GM19238 (cell line): Measurements from ENCODE around the gene HAL.
A peak's percentile ranks its signal among the peaks of the same experiment; 100 is the strongest.

ENCODE experiments used
- DNase-seq: peaks from one replicate; pipeline ENCODE4 v3.0.0; 2011; ENCODE audit warnings: low spot score; ENCODE audit not compliant: insufficient read length

HAL gene

DNA sequence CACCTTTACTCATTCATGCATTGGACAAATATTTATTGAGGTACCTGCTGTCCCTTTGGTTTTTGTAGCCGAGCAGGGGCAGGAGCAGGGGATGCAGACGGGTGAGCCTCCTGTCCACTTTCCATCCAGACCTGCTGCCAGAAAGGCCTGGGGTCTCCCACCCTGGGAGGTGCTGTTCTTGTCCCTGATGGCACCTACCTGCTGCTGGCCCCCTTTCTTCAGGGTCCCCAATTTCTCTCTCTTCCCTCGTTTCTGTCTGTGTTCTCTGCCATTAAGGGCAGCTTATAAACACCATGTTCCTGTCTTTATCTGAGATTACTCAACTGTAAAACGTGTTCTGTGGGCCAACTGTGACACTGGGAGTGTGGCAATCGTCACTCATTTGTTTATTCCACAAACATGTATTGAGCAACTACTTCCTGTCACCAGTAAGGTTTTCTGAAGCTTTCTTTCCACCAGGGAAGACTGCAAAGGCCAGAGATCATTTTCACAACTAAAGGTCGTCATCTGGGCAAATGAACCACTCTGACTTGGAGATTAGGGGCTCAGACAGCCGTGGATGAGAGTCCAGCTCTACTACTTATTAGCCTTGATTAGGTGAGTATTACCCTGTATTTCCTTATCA lies at the start of gene HAL:
TSS of gene HAL (minus strand) at position 311 of the 625 bp plus-strand sequence. CDS start 434 bp downstream, outside the sequence.
- no peak for DNase-seq

- no peak for DNase-seq
Observed at GRCh38 chr12:96045566-96045965, 49.4 kb upstream of the HAL start.

GRCh38 chr12:96044943-96045290 lies 48.8 kb upstream of the HAL start:
- DNase-seq: no peak

GRCh38 chr12:96044017-96044942 lies 48.1 kb upstream of the HAL start:
- DNase-seq: no peak

DNA sequence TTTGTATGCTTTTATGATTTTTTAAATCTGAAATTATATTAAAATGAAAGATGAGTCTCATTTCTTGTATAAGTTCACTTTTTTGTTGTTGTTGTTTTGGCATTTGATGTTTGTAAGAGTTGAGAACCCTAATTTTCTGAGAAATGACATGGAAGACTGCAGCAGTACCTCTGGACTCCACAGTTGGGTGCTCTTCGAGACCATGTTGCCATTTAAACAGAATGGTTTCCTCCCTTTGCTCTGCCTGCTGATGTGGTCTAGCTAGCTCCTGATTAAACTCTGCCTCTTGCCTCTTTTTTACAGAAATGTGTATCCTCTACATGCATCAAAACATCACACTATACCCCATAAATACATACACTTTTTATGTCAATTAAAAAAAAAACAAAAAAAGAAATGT lies 45.0 kb upstream of the HAL start:
- no peak for DNase-seq

DNA sequence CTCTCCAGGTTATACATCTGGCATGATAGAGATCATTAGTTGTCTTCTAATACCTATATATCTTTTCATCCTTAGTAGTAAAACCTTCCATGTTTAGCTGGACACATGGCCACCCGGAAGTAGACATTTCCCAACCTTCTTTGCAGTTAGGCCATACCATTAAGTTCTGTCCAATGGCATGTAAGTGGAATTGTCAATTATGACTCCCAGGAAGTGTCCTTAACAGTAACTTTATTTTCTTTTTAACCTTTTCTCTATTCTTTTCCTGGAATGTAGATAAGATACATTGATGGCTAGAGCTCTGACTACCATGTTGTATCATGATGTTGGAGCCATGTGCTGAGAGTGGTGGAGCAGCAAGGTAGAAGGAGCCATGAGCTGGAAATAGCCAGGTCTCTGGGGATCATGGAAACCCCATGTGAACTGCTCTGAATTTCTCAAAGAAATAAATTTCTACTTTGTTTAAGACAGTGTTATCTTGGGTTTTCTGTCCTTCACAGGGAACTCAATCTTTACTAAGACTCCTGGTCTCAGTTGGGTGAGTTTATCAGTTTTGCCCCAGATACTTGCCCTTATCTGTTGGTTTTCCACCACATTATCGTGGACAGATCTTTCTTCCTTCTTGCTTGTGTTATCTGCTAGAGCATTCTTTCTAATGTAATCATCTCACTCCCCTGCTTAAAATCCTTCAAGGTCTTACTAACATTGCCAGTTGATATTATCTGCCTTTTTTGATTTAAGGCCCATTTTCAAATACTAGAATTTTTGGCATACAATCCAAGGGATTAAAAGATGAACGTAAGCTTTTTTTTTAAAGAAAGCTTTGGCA lies 44.4 kb upstream of the HAL start:
- DNase-seq: no peak

DNA sequence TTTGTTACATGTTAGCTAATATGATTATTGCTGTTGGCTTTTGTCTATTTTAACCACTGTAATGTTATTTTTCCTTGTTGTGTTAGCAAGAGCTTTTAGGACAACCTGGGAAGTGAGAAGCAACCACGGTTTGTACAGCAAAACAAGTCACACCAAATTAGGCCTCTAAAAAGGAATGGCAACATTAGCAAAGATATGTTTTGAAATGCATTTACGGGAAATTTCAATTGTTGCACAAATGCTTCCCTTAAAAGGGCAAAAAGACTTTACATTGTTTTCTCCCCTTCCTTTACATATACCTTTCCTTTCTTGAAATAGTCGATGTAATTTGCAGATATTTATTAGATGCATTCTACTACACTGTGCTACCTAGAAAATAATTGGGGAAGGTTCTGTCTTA lies 43.4 kb upstream of the HAL start:
- DNase-seq: no peak

DNA sequence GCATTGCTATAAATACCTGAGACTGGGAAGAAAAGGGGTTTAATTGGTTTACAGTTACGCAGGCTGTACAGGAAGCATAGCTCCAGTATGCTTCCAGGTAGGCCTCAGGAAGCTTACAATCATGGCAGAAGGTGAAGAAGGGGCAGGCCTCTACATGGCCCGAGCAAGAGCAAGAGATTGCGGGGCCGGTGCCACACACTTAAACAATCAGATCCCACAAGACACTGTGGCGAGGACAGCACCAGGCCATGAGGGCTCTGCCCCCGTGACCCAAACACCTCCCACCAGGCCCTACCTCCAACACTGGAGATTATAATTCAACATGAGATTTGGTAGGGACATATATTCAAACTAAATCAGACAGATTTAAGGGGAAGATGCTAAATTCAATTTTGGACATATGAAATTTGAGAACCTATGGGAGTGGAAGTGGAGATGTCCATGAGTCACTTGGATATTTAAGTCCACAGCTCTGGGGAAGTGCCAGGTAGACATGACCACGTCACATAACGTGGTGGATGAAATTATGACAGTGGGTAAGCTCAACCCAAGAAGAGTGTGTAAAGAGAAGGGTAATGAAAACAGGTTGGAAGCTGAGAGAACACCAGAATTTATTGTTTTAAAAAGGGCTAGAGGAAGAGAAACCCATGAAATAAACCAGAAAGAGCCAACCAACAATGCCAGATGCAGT lies 40.8 kb upstream of the HAL start:
- DNase-seq: no peak

GRCh38 chr12:96035283-96036236 lies 39.4 kb upstream of the HAL start, which contains the start of gene LTA4H:
TSS of gene LTA4H (minus strand) at chr12:96035587. CDS start at chr12:96035519, 68 bp downstream.
- peak; percentile 81 for DNase-seq

DNA sequence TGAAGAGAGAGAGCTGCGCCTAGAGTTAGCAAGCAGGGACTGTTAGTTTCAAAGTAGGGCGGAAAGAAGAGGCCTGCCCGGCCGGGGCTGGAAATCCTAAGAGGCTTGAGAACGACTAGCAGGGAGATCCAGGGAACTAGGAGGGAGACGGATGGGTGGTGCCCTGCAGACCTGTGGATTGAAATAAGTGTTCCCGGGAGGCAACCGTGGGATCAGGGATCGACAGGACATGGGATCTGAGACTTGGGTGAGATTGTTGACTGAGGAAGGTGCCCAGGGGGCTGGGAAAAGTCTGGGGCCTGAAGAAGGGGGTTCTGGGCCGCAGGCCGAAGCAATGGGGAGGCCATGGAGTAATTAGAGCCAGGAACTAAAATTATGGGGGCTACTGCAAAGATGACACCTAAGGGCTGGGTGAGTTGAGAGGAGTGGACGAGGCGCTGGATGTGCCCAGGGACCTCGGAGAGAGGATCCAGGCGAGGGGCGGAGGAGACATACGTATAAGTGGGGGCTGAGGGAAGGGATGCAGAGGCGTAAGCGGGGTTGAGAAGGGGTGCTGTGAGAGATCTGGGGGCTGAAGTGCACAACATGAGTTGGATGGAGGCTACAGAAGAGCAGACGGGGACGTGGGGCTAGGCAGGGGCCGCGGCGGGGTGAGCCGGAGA lies 38.6 kb upstream of the HAL start:
- DNase-seq: no peak

DNA sequence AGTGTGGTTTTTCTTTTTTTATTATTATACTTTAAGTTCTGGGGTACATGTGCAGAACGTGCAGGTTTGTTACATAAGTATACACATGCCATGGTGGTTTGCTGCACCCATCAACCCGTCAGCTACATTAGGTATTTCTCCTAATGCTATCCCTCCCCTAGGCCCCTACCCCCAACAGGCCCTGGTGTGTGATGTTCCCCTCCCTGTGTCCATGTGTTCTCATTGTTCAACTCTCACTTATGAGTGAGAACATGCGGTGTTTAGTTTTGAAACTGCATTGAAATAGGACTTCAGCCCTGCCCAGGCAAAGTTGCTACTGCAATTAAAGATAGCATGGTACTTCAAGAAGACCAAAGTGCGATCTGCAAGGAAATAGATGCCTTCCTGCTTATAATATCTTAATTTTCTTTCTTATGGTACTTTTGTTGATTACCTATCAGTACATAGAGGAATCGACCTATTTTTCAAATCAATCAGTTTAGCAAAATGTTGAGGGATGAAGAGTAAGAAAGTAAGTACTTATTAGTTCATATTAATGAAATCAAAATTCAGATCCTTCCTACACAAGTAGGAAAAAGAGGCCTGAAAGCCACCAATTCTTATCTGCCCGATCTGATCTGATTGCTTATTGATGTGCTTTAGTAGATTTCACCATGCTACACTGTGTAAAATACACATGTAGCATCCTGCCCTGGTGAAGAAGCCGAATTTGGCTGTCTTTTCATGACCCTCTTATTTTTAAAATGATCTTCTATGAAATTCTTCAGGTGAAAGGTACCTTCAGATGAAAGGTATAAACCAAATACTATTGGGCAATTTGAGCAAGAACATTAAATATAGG lies 37.6 kb upstream of the HAL start:
- DNase-seq: no peak

- DNase-seq: no peak
Observed at GRCh38 chr12:96029826-96030225, 33.7 kb upstream of the HAL start.

GRCh38 chr12:96028538-96028937 lies 32.4 kb upstream of the HAL start:
- no peak for DNase-seq

- no peak for DNase-seq
Observed at GRCh38 chr12:96026331-96026730, 30.2 kb upstream of the HAL start.

GRCh38 chr12:96025518-96025917 lies 29.4 kb upstream of the HAL start:
- no peak for DNase-seq

GRCh38 chr12:96020314-96021003 lies 24.3 kb upstream of the HAL start:
- DNase-seq: no peak

GRCh38 chr12:96015672-96016071 lies 19.5 kb upstream of the HAL start:
- no peak for DNase-seq

DNA sequence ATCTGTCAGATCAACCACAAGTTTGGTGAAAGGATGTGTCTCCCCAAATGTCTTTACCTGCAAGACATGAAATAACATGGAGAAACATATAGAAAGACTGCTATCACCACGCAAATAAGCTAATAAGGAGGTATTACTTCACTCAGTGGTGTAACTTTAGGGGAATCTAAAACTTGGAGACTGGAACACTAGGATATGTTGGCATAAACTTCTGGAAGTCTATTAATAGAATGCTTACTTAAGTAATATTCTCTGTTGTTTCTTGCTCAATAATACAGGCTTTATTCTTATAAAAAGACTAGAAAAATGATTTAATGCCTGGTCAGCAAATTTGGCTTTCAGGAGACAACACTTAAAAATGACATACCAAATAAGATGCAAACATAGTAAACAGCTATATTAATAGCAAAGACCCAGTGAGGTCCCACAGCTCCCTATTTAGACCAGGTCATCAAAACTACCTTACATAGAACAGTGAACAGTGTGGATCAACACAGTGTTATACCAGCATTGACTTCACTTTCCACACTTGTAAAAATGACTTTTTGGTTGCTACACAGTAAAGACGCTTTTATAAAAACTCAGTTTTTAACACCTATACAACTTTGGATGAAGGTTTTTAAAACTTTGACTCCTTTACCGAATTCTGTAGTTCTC lies 18.9 kb upstream of the HAL start:
- no peak for DNase-seq
